NCI-H2107 (cell line): ENCODE results near the gene TTLL8.
"Not testable (repeated sequence)": the region's sequence is repeated elsewhere in the genome, so short reads cannot be mapped to it uniquely, and the experiment has no call there.

Experiments used
- DNase-seq: peaks from one replicate; lab custom pipeline; 2025; lab: John Stamatoyannopoulos, UW

TTLL8 gene

DNA sequence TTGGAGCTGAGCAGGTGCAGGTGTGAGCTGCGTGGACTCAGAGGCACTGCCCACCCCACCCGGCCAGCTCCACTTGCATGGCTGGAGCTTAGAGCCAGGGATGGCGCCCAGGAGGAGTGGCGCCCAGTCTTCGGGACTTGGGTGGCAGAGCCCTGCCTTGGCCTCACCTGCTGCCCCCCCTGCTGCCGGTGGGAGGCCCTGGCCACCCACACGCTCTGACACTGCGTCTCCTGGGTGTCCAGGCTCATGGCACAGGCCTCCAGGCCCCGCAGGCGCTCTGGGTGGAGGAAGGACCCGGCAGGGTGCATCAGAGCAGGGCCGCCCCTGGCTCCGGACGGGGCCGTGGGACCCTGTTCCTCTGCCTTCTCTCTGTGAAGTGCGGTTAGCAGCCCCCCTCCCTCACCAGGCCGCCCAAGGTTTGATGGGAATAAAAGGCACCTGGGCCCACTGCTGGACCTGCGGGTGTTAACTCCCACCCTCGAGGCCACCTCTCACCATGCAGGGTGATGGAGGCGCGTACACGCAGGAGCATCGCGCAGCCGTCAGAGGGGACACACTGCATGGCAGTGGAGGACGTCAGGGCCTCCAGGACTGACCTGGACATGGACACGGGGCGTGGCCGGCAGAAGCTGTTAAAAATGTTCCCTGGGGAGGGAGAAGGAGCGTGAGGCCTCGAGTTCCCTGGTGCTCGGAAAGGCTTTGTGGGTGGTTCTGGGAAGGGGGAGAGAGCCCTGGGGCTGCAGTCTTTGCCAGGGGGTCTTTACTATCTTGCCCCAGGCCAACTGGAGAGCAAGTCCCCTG lies 57.3 kb downstream of the TTLL8 start:
- no peak for DNase-seq

DNA sequence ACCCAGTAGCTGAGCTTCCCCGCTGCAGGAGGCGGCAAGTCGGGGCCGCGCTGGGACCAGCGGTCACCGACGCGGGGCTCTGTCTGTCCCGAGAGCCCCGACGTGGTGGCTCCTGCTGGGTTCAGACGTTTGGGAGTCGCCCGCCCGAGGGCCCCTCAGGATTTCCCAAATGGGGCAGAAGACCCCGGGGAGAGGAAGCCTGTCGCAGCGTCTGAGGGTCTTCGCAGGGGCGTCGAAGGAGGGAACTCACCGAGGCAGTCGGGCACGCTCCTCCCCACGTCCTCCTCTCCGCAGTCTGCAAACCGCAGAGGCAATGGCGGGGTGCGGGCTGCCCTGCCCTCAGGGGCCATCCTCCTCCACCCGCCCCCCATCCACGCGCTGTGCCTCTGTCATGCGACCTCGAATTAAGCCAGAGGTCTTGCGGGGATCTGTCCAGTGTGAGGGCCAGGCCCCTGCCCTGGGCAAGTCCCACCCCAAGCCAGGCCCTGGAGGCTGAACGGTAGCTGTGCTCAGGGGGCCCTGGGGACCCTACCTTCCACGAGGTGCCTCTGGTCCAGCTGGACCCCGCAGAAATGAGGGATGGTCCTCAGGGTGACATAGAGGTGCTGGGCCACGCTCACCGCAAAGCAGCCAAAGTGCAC lies 58.0 kb downstream of the TTLL8 start:
- DNase-seq: no peak

DNA sequence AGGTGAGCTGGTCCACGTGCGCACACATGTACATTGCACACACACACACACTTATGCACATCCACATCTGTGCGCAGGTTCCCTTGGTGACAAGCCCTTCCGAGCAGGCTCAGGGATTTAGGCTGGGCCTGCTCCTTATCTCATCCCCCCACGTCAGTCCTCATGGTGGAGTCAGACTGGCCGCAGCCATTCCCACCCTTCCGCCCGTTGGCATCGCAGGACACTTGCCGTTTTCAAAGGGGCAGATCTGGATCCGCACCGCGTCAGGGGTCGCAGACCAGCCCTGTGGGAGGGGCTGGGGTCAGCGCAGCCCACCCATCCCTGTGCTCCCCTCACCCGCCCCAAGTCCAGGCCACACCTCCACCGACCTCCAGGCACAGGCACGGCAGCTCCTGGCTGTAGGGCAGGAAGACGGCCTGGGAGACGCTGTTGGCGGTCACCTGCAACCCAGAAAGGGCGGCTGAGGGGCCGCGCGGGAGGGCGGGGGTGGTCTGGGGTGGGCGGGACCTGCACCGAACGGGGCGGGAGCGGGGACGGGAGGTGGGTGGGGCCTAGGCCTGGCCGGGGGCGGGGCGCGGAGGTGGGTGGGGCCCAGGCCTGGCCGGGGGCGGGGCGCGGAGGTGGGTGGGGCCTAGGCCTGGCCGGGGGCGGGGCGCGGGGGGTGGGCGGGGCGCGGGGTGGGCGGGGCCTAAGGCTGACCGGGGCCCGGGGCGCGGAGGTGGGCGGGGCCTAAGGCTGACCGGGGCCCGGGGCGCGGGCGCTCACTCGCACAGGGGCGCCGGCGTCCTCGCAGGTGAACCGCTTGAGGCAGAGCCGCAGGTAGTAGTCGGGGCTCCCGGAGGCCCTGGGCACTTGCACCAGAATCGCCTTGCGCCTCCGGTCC lies 58.8 kb downstream of the TTLL8 start:
- DNase-seq: no peak

- DNase-seq: no peak
Measured at GRCh38 chr22:49998718-49999062, 59.4 kb downstream of the TTLL8 start.

GRCh38 chr22:49997932-49998717 lies 60.0 kb downstream of the TTLL8 start:
- no peak for DNase-seq

GRCh38 chr22:49997251-49997599 lies 60.9 kb downstream of the TTLL8 start:
- no peak for DNase-seq

DNA sequence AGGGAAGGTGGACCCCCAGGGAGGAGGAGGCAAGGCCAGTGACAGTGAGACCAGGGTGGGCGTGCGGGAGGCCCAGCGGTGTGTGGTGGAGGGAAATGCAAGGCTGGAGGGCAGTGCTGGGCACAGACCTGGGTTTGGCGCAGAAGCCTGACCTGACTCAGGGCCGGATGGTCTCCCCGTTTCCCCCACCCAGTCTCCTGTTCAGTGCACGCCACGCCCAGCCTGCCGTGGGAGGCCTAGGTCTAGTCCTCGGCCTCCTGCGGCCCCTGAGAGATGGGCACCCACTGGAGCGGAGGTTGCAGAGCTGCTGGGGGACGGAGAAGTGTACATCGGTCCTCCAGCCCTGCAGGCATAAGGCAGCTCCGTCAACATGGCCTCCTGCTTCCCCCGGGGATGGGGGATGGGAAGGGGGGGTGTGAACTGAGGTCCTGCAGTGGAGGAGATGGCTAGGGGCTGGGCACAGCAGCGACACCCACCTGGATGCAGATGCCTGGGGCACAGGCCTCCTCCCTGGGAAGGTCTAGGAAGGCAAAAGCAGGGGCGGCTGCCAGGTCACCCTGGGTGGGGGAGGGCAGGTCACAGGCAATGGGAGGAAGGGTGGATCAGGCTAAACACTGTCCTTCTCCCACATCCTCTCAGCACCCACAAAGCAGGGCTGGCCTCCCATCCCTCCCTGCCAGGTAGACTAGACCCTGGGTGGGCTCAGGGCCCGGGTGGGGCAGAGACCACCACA lies 61.4 kb downstream of the TTLL8 start:
- no peak for DNase-seq

DNA sequence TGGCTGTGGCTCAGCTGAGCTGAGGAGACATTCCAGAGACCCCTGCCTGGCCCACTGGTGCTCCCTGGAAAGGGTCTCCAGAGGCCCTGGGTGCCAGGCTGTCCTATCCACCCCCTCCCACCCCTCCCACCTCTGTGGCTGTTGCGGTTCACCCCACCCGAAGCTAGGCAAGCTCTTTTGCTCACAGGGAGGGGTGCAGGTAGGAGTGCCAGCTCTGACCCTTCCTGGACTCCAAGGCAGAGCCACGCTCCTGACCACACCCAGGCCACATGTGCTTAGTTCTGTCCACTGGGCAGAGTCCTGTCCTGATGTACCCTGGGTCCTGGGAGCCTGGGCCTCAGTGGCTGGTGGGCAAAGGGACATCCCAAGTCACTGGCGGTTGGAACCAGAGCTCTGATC lies 62.0 kb downstream of the TTLL8 start:
- DNase-seq: no peak

DNA sequence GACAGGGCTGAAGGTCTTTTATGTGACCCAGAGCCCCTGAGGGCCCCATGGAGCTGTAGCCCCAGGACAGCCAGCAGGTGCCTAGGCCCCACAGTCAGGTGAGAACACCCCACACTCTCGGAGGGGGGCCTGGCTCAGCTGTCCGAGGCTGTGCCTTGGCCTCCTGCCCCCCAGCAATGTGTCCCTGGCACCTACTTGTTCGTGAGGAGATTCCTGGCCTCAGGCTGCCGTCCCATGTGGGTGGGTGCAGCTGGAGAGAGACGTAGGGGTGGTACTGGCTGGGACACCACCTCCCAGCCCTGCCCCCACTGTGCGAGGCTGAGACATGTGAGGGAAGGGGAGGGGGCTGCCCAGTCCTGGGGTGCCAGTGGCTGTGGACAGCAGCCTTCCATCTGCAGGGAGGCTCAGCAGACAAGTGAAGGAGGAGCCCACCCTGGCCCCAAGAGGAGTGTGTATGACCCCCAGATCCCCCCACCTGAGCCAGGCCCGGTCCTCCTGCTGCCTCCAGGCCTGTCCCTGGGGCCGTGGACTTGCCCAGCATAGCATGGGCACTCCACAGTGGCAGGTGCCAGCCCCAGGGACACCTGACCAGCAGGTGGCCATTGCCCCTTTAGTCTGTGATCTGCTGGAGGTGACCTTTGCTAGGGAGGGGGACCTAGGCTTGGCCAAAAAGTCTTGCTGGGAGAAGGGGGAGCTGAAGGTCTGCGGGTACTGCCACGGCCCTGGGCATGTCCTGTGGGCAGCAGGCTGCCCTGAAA lies 62.6 kb downstream of the TTLL8 start:
- no peak for DNase-seq

GRCh38 chr22:49995041-49995360 lies 63.1 kb downstream of the TTLL8 start:
- DNase-seq: no peak

DNA sequence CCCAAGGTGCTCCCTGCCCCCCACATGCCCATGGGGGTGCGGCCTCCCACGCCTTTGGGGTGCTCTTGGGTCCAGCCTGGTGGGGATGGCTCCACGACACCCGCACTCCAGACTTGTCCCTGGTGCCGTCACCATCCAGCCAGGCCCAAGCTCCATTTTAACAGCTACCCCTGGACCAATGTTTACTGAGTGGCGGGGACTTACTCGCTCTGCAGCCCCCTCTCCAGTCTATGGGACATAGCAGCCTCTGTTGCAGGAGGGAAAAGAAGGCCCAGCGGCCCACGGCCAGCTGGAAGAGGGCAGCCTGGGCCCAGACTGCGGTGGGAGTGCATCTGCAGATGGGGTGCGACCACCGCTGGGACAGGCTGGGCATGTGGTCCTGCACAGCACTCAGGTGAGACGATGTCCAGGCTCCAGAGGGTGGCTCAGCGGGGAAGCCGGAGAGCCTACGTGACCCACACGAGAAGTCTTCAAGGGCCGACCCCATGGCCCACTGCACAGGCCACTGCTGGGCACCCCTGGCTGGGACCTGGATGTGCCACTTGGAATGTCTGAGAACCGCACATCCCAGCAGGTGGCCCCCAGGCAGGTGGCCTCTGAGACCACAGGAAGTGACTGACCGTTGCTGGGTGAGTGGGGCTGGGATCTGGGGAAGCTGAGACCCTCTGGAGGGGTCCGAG lies 63.6 kb downstream of the TTLL8 start:
- DNase-seq: no peak

- no peak for DNase-seq
Measured at GRCh38 chr22:49993649-49994360, 64.3 kb downstream of the TTLL8 start.

- DNase-seq: no peak
Measured at GRCh38 chr22:49992921-49993648, 65.0 kb downstream of the TTLL8 start.

- DNase-seq: no peak
Measured at GRCh38 chr22:49991907-49992533, 66.1 kb downstream of the TTLL8 start.

GRCh38 chr22:49991167-49991566 lies 66.9 kb downstream of the TTLL8 start:
- DNase-seq: no peak

- not testable (repeated sequence) for DNase-seq
Measured at GRCh38 chr22:49989826-49990225, 68.3 kb downstream of the TTLL8 start.

DNA sequence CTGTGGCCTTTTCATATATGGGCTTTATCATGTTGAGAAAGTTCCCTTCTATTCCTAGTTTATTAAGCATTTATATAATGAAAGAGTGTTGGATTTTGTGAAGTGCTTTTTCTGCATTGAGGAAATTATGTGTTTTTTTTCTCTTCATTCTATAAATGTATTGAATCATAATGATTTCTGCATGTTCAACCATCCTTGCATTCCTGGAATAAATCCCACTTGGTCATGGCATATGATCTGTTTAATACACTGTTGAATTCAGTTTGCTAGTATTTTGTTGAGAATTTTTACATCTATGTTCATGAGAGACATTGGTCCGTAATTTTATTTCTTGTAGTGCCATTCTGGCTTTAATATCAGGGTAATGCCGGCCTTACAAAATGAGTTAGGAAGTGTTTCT lies 71.8 kb downstream of the TTLL8 start:
- no peak for DNase-seq
